Measurements from ENCODE around the gene PACSIN2. TPM values are rescaled to one million over a fixed set of nuclear protein-coding genes. Genes with fewer than 3 reads are reported as not detected.

PACSIN2 gene
- polyA plus RNA-seq, 12 donors, result 22.7 to 44.7 (median 29.0) TPM; not detected in 1

DNA sequence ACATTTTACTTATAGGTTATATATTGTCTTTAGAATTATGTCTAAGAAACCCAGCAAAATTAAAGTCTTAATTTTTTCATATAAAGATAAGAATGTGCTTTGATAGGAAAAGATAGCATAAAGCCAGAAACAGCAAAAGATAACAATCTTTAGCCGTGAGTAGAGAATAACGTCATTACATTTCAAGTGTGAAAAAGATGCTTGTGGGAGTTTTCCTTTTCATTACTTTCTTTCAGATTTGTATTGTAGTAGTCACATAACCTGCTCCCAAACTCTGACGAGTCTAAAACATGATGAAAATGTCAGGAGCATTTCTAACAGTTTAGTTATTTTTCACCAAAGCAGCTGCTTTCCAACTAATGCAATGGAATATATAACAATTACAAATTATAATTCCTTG is 189.2 kb downstream of the PACSIN2 start:
- no peak for DNase-seq

DNA sequence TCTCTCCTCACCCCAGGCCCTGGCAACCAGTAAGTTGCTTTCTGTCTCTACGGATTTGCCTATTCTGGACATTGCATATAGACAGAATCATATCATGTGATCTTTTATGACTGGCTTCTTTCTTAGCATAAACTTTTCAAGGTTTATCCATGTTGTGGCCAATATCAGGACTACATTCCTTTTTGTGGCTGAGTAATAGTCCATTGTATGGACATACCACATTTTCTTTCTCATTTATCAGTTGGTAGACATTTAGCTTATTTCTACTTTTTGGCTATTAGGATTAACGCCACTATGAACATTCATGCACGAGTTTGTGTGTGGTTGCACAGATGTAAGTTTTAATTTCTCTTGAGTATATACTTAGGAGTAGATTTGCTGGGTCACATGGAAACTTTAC is 193.6 kb downstream of the PACSIN2 start:
- DNase-seq, result no peak

DNA sequence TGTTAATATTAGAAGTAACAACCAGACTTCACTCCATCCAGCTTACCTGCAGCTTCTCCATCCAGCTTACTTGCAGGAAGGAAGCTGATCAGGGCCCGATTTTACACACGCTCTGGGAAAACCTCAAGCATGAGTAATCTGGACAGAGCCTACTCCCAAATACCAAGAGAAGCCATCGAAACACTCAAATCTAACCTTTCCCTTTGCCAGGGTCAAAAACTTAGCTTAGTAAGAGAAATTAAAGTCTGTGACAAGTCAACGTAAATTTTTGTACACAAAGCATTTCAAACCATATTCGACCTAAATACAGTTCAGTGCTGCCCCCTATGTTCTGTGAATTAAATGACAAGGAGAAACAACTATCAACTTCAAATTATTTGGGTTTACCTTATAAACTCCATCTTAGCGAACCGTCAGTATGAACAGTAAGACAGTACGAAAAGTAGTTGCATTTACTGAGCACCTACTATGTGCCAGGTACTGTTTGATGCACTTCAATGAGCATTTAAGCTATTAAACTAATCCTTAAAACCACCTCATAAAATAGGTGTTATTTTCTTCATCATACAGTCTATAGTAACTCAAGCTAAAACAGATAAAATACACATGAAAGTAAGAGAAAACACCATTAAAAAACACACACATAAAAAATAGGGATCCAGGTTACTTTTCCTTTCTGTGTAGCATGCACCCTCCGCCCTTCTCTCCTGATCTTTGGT is 194.7 kb downstream of the PACSIN2 start:
- DNase-seq, result peak; percentile 31

Other genes with a start within 250 kb of the PACSIN2 start
- gene ARFGAP3, start 157.9 kb downstream of the PACSIN2 start, polyA plus RNA-seq (ENCODE audit: insufficient read length in 12 of 12), result 10 to 100 TPM in 11 of 12 donors, not detected in 1; 26.7 to 49.1 (median 40.5) TPM
- gene TTLL1, start 74.2 kb upstream of the PACSIN2 start, polyA plus RNA-seq (ENCODE audit: insufficient read length in 12 of 12), result 10 to 100 TPM in 4 of 12 donors, 1 to 10 TPM in 6, not detected in 2; 8.4 to 16.1 (median 9.9) TPM
- gene BIK, start 95.6 kb upstream of the PACSIN2 start, polyA plus RNA-seq (ENCODE audit: insufficient read length in 12 of 12), result 1 to 10 TPM in 1 of 12 donors, under 1 TPM in 2, not detected in 9; 0.16 to 1.4 (median 0.81) TPM
- 10 to 100 TPM in 3 of 12 donors, 1 to 10 TPM in 8, not detected in 1; 8.1 to 17.7 (median 9.6) TPM for gene MCAT, start 128.2 kb upstream of the PACSIN2 start, polyA plus RNA-seq (ENCODE audit: insufficient read length in 12 of 12)
- gene TSPO, start 136.4 kb upstream of the PACSIN2 start, polyA plus RNA-seq (ENCODE audit: insufficient read length in 12 of 12), result 100 to 1,000 TPM in 1 of 12 donors, 10 to 100 TPM in 10, not detected in 1; 40.3 to 105 (median 45.3) TPM
- gene TTLL12, start 172.0 kb upstream of the PACSIN2 start, polyA plus RNA-seq (ENCODE audit: insufficient read length in 12 of 12), result 10 to 100 TPM in 11 of 12 donors, not detected in 1; 11.7 to 24.6 (median 14.1) TPM